ENCODE results near the gene UGT2B10. TPM values are rescaled to one million over a fixed set of nuclear protein-coding genes. Genes with fewer than 3 reads are reported as not detected.
"Not testable (repeated sequence)": the region's sequence is repeated elsewhere in the genome, so short reads cannot be mapped to it uniquely, and the experiment has no call there.

UGT2B10 gene
- polyA plus RNA-seq, 1 donor from 2014 or later, result not detected

- no peaks in the 10 kb centered on the region for H3F3A ChIP-seq (ENCODE audit: insufficient read depth, low read length, poor library complexity, severe bottlenecking)
- H3K79me2 ChIP-seq (replicated peaks; ENCODE audit: insufficient read depth, low read length), result no peaks in the 10 kb centered on the region
- no peak overlapping the region for H2AFZ ChIP-seq (ENCODE audit: low read depth, low read length)
- TF ChIP-seq RAD21 (conservative IDR thresholded peaks at IDR 0.05) (no peak), MXI1 (conservative IDR thresholded peaks at IDR 0.05; ENCODE audit: poor library complexity, severe bottlenecking) (no peak), TAF1 (IDR thresholded peaks at IDR 0.05; ENCODE audit: low read depth) (no peak), EP300 (conservative IDR thresholded peaks at IDR 0.05; ENCODE audit: poor library complexity, severe bottlenecking) (no peak), CTCF (IDR thresholded peaks at IDR 0.05; ENCODE audit: poor library complexity, severe bottlenecking) (no peak), SMC3 (conservative IDR thresholded peaks at IDR 0.05; ENCODE audit: poor library complexity) (no peak), EZH2 (IDR thresholded peaks at IDR 0.05; ENCODE audit: borderline replicate concordance, insufficient read depth, low read length, poor library complexity, severe bottlenecking) (no peak), REST (IDR thresholded peaks at IDR 0.05; ENCODE audit: borderline replicate concordance) (no peak), POLR2AphosphoS5 (IDR thresholded peaks at IDR 0.05) (no peak)
- no peak overlapping the region for H3K27ac ChIP-seq (ENCODE audit: low read length)
- no peaks in the 10 kb centered on the region for H4K20me1 ChIP-seq (ENCODE audit: insufficient read depth)
- H3K36me3 ChIP-seq (ENCODE audit: insufficient read depth, low read length), result no peaks in the 10 kb centered on the region
- H3K27me3 ChIP-seq (ENCODE audit: insufficient read depth, low read depth, low read length), result no peaks in the 10 kb centered on the region
- H3K9me2 ChIP-seq (ENCODE audit: insufficient read depth, low read length), result no peaks in the 10 kb centered on the region
- no peak overlapping the region for H3K4me2 ChIP-seq (ENCODE audit: low read length)
- H3K9ac ChIP-seq (ENCODE audit: low read length), result no peak overlapping the region
- no peak overlapping the region for H3K4me3 ChIP-seq (ENCODE audit: low read length)
- no peaks in the 10 kb centered on the region for H3K9me3 ChIP-seq (ENCODE audit: low read length)
These were observed 1.6 kb downstream of the UGT2B10 start for GRCh38 chr4:68817386-68817785.

- H3K27me3 ChIP-seq (ENCODE audit: insufficient read depth, low read depth, low read length); H3K36me3 ChIP-seq (ENCODE audit: insufficient read depth, low read length); H3K9me2 ChIP-seq (ENCODE audit: insufficient read depth, low read length); H3K9me3 ChIP-seq (ENCODE audit: low read length); H4K20me1 ChIP-seq (ENCODE audit: insufficient read depth); H3K27ac ChIP-seq (ENCODE audit: low read length); H2AFZ ChIP-seq (ENCODE audit: low read depth, low read length); H3K4me2 ChIP-seq (ENCODE audit: low read length); H3K79me2 ChIP-seq (replicated peaks; ENCODE audit: insufficient read depth, low read length); H3K9ac ChIP-seq (ENCODE audit: low read length); H3F3A ChIP-seq (ENCODE audit: insufficient read depth, low read length, poor library complexity, severe bottlenecking); H3K4me3 ChIP-seq (ENCODE audit: low read length): not testable (repeated sequence)
These were observed 2.3 kb downstream of the UGT2B10 start for GRCh38 chr4:68818030-68818462.

- Histone ChIP-seq H3K9me2 (ENCODE audit: insufficient read depth, low read length) (no peaks in the 10 kb centered on the region), H3K27ac (ENCODE audit: low read length) (no peak overlapping the region), H3F3A (ENCODE audit: insufficient read depth, low read length, poor library complexity, severe bottlenecking) (no peaks in the 10 kb centered on the region), H2AFZ (ENCODE audit: low read depth, low read length) (no peak overlapping the region), H4K20me1 (ENCODE audit: insufficient read depth) (no peaks in the 10 kb centered on the region), H3K9ac (ENCODE audit: low read length) (no peak overlapping the region), H3K36me3 (ENCODE audit: insufficient read depth, low read length) (no peaks in the 10 kb centered on the region), H3K79me2 (replicated peaks; ENCODE audit: insufficient read depth, low read length) (no peaks in the 10 kb centered on the region), H3K4me2 (ENCODE audit: low read length) (no peak overlapping the region), H3K4me3 (ENCODE audit: low read length) (no peak overlapping the region), H3K9me3 (ENCODE audit: low read length) (no peaks in the 10 kb centered on the region), H3K27me3 (ENCODE audit: insufficient read depth, low read depth, low read length) (no peaks in the 10 kb centered on the region)
- TF ChIP-seq TAF1 (IDR thresholded peaks at IDR 0.05; ENCODE audit: low read depth), result no peak
- no peak for TF ChIP-seq SMC3 (conservative IDR thresholded peaks at IDR 0.05; ENCODE audit: poor library complexity)
- no peak for TF ChIP-seq MXI1 (conservative IDR thresholded peaks at IDR 0.05; ENCODE audit: poor library complexity, severe bottlenecking)
- TF ChIP-seq REST (IDR thresholded peaks at IDR 0.05; ENCODE audit: borderline replicate concordance), result no peak
- TF ChIP-seq EP300 (conservative IDR thresholded peaks at IDR 0.05; ENCODE audit: poor library complexity, severe bottlenecking), result no peak
- no peak for TF ChIP-seq RAD21 (conservative IDR thresholded peaks at IDR 0.05)
These were observed 15.8 kb downstream of the UGT2B10 start for GRCh38 chr4:68831642-68832041.
